WERI-Rb-1 (cell line): ENCODE results near the gene INPP5B.
"Not testable (repeated sequence)": the region's sequence is repeated elsewhere in the genome, so short reads cannot be mapped to it uniquely, and the experiment has no call there.

ENCODE experiments used
- DNase-seq: peaks from one replicate; pipeline ENCODE4 v3.0.0-alpha.2; 2020
- H3K27ac ChIP-seq: fragments of 250-450 bp; sonication (Bioruptor Pico); 2 replicates; pipeline ENCODE4 v1.5.1; 2020; ENCODE audit warnings: mild to moderate bottlenecking, moderate library complexity
- H3K27me3 ChIP-seq: fragments of 250-450 bp; sonication (Bioruptor Pico); 2 replicates; pipeline ENCODE4 v1.5.1; 2021; ENCODE audit warnings: mild to moderate bottlenecking, low read depth, moderate library complexity; ENCODE audit not compliant: insufficient read depth, severe bottlenecking
- H3K36me3 ChIP-seq: fragments of 250-450 bp; sonication (Bioruptor Pico); 2 replicates; pipeline ENCODE4 v1.5.1; 2020; ENCODE audit warnings: mild to moderate bottlenecking, moderate library complexity
- H3K4me3 ChIP-seq: 2 replicates; pipeline ENCODE4 v1.5.1; 2011; ENCODE audit warnings: low read depth, mild to moderate bottlenecking, control low read depth, low read length
- H3K9me3 ChIP-seq: fragments of 250-450 bp; sonication (Bioruptor Pico); 2 replicates; pipeline ENCODE4 v1.5.1; 2021; ENCODE audit warnings: mild to moderate bottlenecking, moderate library complexity; ENCODE audit not compliant: severe bottlenecking
- TF ChIP-seq, protein P1 (sequence below): IDR thresholded peaks from 2 replicates; pipeline ENCODE4 v1.5.1; 2011; ENCODE audit warnings: low read depth, mild to moderate bottlenecking, control low read depth, inconsistent platforms, low read length

INPP5B gene

DNA sequence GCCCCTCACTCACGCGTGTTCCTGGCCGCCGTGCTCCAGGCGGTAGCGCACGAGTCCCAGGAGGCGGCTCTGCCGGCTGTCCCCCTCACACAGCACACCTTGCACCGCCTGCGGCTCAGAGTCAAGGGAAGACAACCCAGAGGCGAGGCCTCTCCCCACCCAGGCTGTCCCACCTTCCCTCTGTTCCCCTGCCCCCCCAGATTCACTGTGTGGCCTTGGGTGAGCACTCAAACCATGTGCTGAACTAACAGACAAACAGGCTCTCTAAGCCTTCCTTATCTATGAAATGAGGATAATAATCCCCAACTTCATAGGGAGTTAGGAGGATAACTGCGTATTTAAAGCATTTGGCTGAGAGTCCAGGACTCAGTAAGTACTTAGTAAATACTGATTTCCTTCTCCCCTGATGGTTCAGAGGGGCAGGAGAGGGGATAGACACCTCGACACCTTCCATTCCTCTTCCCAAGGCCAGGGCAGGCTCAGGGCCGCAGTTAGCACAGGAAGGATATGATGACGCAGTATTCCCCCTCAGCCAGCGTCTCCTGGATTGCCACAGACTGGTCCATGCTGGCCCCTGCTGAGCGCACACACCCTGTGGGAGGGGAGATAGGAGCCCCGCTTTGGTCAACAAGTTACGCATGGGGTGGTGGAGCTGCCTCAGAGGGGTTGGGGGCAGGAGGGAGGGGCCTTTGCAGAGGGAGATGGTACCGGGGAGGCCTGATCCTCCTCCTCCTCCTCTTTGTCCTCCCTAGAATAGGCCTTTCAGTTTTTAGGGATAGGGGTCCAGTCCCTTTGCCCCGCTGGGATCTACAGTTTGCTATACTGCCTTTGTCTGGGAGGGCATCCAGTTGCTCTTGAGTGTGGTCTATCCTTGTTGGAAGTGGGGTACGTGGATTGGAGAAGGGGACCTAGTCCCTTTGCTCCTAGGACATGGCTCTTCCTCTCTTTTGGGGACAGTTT, 830 bp downstream of the INPP5B start:
- H3K36me3 ChIP-seq: no peaks in the 10 kb centered on the region
- TF ChIP-seq, protein P1, sequence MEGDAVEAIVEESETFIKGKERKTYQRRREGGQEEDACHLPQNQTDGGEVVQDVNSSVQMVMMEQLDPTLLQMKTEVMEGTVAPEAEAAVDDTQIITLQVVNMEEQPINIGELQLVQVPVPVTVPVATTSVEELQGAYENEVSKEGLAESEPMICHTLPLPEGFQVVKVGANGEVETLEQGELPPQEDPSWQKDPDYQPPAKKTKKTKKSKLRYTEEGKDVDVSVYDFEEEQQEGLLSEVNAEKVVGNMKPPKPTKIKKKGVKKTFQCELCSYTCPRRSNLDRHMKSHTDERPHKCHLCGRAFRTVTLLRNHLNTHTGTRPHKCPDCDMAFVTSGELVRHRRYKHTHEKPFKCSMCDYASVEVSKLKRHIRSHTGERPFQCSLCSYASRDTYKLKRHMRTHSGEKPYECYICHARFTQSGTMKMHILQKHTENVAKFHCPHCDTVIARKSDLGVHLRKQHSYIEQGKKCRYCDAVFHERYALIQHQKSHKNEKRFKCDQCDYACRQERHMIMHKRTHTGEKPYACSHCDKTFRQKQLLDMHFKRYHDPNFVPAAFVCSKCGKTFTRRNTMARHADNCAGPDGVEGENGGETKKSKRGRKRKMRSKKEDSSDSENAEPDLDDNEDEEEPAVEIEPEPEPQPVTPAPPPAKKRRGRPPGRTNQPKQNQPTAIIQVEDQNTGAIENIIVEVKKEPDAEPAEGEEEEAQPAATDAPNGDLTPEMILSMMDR: no peak
- peak overlapping the region; percentile 68 for H3K4me3 ChIP-seq
- H3K9me3 ChIP-seq: no peaks in the 10 kb centered on the region
- H3K27me3 ChIP-seq: no peaks in the 10 kb centered on the region
- H3K27ac ChIP-seq: peak overlapping the region; percentile 68
- DNase-seq: peak; percentile 31

DNA sequence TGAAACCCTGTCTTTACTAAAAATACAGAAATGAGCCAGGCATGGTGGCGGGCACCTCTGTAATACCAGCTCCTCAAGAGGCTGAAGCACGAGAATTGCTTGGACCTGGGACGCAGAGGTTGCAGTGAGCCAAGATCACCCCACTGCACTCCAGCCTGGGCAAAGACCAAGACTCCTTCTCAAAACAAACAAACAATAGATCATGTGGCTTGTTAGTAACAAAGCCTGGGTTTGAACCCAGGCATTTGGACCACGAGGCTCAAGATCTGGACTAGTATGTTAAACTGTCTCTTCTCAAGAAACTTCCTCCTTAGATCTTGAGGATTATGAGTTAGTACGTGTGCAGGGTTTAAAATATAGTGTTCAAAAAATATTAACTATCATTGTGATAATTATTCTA, 1.6 kb downstream of the INPP5B start:
- TF ChIP-seq, protein P1: no peak
- no peak overlapping the region for H3K4me3 ChIP-seq
- no peaks in the 10 kb centered on the region for H3K9me3 ChIP-seq
- no peaks in the 10 kb centered on the region for H3K27me3 ChIP-seq
- no peaks in the 10 kb centered on the region for H3K36me3 ChIP-seq
- peak overlapping the region; percentile 68 for H3K27ac ChIP-seq
- DNase-seq: no peak

DNA sequence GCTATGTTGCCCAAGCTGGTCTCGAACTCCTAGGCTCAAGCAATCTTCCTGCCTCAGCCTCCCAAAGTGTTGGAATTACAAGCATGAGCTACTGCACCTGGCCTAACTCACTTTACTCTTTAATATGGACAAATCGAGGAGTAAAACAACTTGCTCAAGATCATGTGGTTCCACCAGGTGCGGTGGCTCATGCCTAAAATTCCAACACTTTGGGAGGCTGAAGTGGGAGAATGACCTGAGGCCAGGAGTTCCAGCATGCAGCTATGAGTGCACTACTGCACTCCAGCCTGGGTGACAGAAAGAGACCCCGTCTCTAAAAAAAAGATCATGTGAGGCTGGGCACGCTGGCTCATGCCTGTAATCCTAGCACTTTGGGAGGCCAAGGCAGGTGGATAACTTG, 2.0 kb downstream of the INPP5B start:
- Histone ChIP-seq H3K9me3 (no peaks in the 10 kb centered on the region), H3K27me3 (no peaks in the 10 kb centered on the region), H3K27ac (no peak overlapping the region), H3K36me3 (no peaks in the 10 kb centered on the region), H3K4me3 (no peak overlapping the region)
- TF ChIP-seq, protein P1: no peak
- DNase-seq: no peak

DNA sequence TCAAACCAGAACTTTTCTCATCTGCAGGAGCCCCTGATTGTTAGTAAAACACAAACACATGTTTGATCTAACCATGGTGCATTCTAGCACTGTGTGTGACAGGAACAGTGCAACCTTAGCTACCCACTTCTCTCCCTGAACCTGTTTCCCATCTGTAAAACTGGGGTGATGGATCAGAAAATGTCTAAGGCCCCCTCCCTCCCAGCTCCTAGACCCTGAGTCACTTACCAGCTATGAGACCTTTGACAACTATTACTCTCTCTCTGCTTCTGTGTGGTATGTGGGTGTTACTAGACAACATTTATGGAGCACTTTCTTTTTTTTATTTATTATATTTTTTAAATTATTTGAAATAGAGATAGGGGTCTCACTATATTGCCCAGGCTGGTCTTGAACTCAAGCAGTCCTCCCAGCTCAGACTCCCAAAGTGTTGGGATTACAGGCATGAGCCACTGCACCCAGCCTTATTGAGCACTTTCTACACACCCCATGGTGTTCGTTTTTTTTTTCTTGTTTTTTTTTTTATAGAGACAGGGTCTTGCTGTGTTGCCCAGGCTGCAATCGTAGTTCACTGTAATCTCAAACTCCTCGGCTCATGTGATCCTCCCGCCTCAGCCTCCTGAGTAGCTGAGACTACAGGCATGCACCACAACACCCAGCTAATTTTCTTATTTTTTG, 2.6 kb downstream of the INPP5B start:
- no peaks in the 10 kb centered on the region for H3K27me3 ChIP-seq
- no peak overlapping the region for H3K27ac ChIP-seq
- no peaks in the 10 kb centered on the region for H3K9me3 ChIP-seq
- H3K4me3 ChIP-seq: no peak overlapping the region
- TF ChIP-seq, protein P1: no peak
- no peak for DNase-seq
- H3K36me3 ChIP-seq: no peaks in the 10 kb centered on the region

DNA sequence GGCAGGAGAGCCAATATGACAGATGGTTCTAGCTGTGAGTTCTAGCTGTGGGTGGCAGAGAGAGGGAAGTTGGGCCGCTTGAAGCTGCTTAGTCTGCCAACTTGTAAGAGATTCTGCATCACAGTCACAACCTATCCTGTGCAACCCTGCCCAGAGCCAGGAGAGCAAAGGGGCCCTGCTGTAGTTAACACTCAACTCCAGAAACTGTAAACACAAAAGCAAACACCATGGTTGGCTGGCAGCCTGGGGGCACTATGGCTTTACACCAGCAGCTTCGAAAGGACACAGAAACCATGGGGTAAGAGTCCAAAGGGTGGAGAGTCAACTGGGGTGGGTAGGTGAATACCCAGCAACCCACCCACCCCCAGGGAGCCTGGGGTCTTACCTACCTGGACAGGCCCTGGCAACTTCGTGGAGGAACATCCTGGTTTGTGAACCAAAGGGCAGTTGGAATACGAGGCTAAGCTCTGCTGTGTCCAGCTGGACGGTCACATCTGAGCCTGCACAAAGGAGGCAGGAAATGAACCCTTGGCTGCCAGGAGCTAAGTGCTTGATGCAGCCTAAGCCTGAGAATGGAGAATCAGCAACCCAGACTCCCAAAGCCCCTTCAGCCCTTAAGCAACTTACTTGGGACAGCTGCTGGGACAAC, 6.4 kb downstream of the INPP5B start:
- TF ChIP-seq, protein P1: no peak
- peak overlapping the region; percentile 42 for H3K27ac ChIP-seq
- no peak overlapping the region for H3K4me3 ChIP-seq
- peak; percentile 35 for DNase-seq
- no peaks in the 10 kb centered on the region for H3K9me3 ChIP-seq
- H3K27me3 ChIP-seq: no peaks in the 10 kb centered on the region
- no peaks in the 10 kb centered on the region; the same call in none of the 2 replicates for H3K36me3 ChIP-seq

DNA sequence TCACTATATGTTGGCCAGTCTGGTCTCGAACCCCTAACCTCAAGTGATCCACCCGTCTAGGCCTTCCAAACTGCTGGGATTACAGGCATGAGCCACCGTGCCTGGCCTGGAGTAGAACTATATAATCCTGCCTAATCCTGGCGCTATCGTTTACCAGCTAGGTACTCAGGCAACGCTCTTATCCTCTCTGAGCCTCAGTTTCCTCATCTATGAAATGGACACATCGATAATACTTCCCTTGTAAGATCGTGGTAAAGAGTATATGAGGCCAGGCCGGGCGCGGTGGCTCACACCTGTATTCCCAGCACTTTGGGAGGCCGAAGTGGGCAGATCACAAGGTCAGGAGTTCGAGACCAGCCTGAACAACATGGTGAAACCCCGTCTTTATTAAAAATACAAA, 10.1 kb downstream of the INPP5B start:
- not testable (repeated sequence) for DNase-seq, H3K9me3 ChIP-seq, H3K36me3 ChIP-seq, H3K4me3 ChIP-seq, H3K27ac ChIP-seq, H3K27me3 ChIP-seq
